ENCODE results near the gene EPC2. TPM values are rescaled to one million over a fixed set of nuclear protein-coding genes. Genes with fewer than 3 reads are reported as not detected.

EPC2 gene
- total and polyA plus RNA-seq, 10 of the 15 experiments (the other 5 are each of a cell fraction or from before 2014, with no cell fraction given) = 2.0 to 16.5 (median 10.8) TPM

DNA sequence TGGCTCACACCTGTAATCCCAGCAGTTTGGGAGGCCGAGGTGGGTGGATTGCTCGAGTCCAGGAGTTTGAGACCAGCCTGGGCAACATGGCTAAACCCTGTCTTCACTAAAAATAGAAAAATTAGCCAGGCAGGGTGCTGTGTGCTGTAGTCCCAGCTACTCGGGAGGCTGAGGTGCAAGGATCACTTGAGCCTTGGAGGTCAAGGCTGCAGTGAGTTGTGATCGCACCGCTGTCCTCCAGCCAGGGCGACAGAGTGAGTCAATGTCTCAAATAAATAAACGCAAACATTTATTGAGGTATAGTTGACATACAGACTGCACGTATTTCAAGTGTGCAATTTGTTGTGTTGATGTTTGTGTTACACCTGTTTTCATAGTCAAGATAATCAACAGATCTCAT is 19.7 kb downstream of the EPC2 start:
- Histone ChIP-seq H3K27me3 (replicated peaks in 1 of 2; ENCODE audit: control insufficient read depth in 2 of 2, insufficient read depth in 2 of 2, low read length in 1 of 2) (no peaks in the 10 kb centered on the region), H3K4me1 (ENCODE audit: control insufficient read depth, insufficient read depth, low read length) (peaks cover 6% of the 10 kb centered on the region), H3K36me3 (ENCODE audit: control insufficient read depth in 2 of 2, insufficient read depth in 2 of 2, low read length in 1 of 2) (no peaks in the 10 kb centered on the region), H2AFZ (ENCODE audit: control insufficient read depth, low read depth, low read length) (no peak overlapping the region), H3K4me3 (no peak overlapping the region), H3K27ac (ENCODE audit: control insufficient read depth, insufficient read depth) (no peak overlapping the region), H3K79me2 (ENCODE audit: control insufficient read depth, insufficient read depth, low read length) (peaks cover 55% of the 10 kb centered on the region), H4K20me1 (ENCODE audit: control insufficient read depth, insufficient read depth) (no peaks in the 10 kb centered on the region), H3K9ac (ENCODE audit: control insufficient read depth, insufficient read depth, low read length) (no peak overlapping the region), H3K9me3 (replicated peaks; ENCODE audit: control insufficient read depth, insufficient read depth, low read length) (no peaks in the 10 kb centered on the region), H3K4me2 (ENCODE audit: control insufficient read depth, insufficient read depth) (no peak overlapping the region)
- ATAC-seq (no peak), DNase-seq (ENCODE audit: low read depth, low spot score) (no peak), FAIRE-seq (no peak)
- WGBS (ENCODE audit: insufficient coverage, insufficient replicate concordance, low lambda C conversion rate, missing lambda C conversion rate) = 89% methylated on average over 8 of the region's 8 CpGs
- ChIA-PET RAD21 (ENCODE audit: unreplicated experiment) (no interaction called here), CTCF (interaction anchor here (1.2 kb wide), 1 partner anchor 24 kb away, joined by 3 read pairs; no protein-coding TSS in a partner anchor), POLR2A (no interaction called here), SMC1A (ENCODE audit: uncharacterized antibody, unreplicated experiment) (no interaction called here)
- BruUV-seq (replicated peaks) = no TSS peak
- intact Hi-C loops (cut with micrococcal nuclease; ENCODE audit: unreplicated experiment) (no loop called here), in situ Hi-C loops (cut with MboI) (no loop called here)
- TF ChIP-seq HCFC1 (IDR thresholded peaks at IDR 0.05; ENCODE audit: low read length) (no peak), RAD51 (IDR thresholded peaks at IDR 0.05) (no peak), STAT1 (conservative IDR thresholded peaks at IDR 0.05) (no peak), ZNF622 (IDR thresholded peaks at IDR 0.05) (no peak), CHD4 (IDR thresholded peaks at IDR 0.05) (no peak), PAX5 (IDR thresholded peaks at IDR 0.05; ENCODE audit: borderline replicate concordance, low read depth, low read length) (no peak), POU2F2 (IDR thresholded peaks at IDR 0.05; ENCODE audit: borderline replicate concordance, low read depth, low read length) (no peak), IRF5 (IDR thresholded peaks at IDR 0.05; ENCODE audit: borderline replicate concordance) (no peak), BCL11A (IDR thresholded peaks at IDR 0.05; ENCODE audit: low read depth, low read length) (no peak), EP300 (IDR thresholded peaks at IDR 0.05; ENCODE audit: borderline replicate concordance in 1 of 2, control insufficient read depth in 1 of 2, low read depth in 2 of 2, low read length in 2 of 2) (no peak), RELA (IDR thresholded peaks at IDR 0.05; ENCODE audit: borderline replicate concordance, partially characterized antibody) (no peak), BCLAF1 (IDR thresholded peaks at IDR 0.05) (no peak), HDAC2 (IDR thresholded peaks at IDR 0.05) (no peak)
- TF ChIP-seq, protein P1, sequence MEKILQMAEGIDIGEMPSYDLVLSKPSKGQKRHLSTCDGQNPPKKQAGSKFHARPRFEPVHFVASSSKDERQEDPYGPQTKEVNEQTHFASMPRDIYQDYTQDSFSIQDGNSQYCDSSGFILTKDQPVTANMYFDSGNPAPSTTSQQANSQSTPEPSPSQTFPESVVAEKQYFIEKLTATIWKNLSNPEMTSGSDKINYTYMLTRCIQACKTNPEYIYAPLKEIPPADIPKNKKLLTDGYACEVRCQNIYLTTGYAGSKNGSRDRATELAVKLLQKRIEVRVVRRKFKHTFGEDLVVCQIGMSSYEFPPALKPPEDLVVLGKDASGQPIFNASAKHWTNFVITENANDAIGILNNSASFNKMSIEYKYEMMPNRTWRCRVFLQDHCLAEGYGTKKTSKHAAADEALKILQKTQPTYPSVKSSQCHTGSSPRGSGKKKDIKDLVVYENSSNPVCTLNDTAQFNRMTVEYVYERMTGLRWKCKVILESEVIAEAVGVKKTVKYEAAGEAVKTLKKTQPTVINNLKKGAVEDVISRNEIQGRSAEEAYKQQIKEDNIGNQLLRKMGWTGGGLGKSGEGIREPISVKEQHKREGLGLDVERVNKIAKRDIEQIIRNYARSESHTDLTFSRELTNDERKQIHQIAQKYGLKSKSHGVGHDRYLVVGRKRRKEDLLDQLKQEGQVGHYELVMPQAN (conservative IDR thresholded peaks at IDR 0.05) = no peak
- TF ChIP-seq, protein P2, sequence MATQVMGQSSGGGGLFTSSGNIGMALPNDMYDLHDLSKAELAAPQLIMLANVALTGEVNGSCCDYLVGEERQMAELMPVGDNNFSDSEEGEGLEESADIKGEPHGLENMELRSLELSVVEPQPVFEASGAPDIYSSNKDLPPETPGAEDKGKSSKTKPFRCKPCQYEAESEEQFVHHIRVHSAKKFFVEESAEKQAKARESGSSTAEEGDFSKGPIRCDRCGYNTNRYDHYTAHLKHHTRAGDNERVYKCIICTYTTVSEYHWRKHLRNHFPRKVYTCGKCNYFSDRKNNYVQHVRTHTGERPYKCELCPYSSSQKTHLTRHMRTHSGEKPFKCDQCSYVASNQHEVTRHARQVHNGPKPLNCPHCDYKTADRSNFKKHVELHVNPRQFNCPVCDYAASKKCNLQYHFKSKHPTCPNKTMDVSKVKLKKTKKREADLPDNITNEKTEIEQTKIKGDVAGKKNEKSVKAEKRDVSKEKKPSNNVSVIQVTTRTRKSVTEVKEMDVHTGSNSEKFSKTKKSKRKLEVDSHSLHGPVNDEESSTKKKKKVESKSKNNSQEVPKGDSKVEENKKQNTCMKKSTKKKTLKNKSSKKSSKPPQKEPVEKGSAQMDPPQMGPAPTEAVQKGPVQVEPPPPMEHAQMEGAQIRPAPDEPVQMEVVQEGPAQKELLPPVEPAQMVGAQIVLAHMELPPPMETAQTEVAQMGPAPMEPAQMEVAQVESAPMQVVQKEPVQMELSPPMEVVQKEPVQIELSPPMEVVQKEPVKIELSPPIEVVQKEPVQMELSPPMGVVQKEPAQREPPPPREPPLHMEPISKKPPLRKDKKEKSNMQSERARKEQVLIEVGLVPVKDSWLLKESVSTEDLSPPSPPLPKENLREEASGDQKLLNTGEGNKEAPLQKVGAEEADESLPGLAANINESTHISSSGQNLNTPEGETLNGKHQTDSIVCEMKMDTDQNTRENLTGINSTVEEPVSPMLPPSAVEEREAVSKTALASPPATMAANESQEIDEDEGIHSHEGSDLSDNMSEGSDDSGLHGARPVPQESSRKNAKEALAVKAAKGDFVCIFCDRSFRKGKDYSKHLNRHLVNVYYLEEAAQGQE (IDR thresholded peaks at IDR 0.05; ENCODE audit: low read depth, low read length) = no peak
